CD4-positive, alpha-beta T cell treated with Interleukin-15 for 1 hour (primary cell): ENCODE measurements around the gene MUC22.
"Not testable (repeated sequence)": the region's sequence is repeated elsewhere in the genome, so short reads cannot be mapped to it uniquely, and the experiment has no call there.

Experiments
- DNase-seq: peaks from one replicate; pipeline ENCODE4 v3.0.0-alpha.2; 2020

The MUC22 gene

DNA sequence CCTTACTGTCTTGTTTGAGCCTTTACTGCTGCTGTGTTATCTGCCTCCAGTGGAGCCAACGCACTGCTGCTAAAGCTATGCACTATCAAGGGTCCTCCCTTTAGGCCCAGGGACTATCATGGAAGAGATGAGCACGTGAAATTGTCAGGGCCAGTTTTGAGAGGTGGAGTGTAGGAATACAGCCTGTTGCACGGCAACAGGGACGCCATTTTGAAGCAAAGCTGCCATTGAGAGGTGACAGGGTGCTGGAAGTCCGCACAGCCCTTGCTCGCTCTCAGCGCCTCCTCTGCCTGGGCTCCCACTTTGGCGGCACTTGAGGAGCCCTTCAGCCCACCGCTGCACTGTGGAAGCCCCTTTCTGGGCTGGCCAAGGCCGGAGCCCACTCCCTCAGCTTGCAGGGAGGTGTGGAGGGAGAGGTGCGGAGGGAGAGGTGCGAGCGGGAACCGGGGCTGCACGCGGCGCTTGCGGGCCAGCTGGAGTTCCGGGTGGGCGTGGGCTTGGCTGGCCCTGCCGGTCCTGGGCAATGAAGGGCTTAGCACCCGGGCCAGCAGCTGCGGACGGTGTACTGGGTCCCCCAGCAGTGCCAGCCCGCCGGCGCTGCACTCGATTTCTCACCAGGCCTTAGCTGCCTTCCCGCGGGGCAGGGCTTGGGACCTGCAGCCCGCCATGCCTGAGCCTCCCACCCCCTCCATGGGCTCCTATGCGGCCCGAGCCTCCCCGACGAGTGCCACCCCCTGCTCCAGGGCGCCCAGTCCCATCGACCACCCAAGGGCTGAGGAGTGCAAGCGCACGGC lies 10.0 kb upstream of the MUC22 start:
- DNase-seq, result not testable (repeated sequence)

- DNase-seq, result no peak
Observed at GRCh38 chr6:31001281-31001888, 8.9 kb upstream of the MUC22 start.

DNA sequence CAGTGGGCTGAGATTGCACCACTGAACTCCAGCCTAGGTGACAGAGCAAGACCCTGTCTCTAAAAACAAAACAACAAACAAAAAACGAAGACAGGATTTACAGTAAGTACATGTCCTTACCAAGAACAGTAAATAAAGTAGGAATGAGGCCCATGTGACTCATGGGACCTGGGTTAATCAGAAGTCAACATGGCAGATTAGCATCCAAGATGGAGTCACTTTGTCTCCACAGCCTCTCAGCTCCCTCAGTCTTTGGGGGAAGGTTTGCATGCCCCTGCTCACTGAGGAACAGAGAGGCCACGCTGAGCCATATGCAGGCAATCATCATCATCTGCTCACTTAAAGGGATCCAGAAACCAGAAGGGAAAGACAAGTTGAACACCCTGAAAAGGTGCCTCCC lies 7.8 kb upstream of the MUC22 start:
- DNase-seq, result no peak

DNA sequence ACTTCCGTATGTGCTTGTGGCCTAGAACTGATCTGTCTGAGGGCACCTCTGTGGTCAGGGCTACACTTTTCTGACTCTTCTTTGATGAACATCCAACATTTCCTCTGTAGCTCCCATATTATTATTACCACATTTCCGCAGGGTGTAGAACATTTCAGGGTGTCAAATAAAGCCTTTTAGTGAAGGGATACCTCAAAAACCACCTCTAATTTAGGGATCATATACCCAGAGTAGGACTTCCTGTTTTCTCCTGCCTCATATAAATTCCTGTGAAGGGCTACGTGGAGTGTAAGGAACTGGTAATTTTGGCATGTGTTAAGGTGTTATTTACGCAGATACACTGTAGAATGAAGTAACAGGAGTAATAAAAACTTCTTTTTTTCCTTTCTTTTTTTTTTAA lies 5.5 kb upstream of the MUC22 start:
- DNase-seq, result no peak

DNA sequence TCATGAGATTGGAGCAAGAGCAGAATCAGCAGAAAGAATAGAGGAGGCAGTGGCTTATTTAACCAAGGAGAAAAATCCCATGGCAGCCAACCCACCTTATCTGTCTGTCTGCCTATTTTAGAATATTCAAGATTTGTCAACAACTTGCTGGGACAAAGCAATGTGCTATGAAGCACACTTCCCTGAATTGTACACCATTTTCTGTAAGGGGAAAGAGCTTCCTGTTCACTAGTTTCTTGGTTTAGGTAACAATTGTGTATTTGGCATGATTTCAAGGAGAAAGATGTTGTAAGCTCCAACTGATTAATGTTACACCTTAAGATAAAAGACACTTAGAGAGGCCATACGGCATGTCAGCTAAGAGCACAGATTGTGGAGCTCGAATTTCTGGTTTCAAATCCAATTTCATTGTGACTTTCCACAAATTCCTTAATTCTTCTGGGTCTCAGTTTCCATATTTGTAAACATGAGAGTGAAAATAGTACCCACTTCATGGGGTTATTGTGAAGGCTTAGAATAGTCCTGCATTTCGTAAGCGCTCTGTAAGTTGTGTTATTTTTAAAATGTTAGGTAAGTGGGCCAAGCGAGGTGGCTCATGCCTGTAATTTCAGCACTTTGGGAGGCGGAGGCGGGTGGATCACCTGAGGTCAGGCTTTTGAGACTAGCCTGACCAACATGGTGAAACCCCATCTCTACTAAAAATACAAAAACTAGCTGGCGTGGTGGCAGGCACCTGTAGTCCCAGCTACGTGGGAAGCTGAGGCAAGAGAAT lies 4.8 kb upstream of the MUC22 start:
- no peak for DNase-seq

- DNase-seq, result no peak
Observed at GRCh38 chr6:31007694-31008093, 2.6 kb upstream of the MUC22 start.

DNA sequence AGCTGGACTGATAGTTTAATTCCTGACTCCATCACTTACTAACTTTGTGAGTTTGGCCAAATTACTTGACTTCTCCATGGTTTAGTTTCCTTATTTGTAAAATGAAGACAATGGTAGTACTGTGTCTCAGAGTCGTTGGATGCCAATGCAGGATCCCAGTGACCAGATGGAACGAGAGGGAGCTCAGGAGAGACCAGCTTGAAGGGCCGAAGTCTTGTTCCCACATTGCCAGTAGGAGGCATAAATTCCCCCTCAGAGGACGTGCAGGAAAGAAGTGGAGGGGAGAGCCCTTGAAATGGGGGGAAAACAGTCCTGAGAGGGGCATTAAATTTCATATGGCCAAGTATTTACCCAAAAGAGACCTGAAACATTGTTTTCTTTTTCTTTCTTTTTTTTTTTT lies 2.1 kb upstream of the MUC22 start:
- DNase-seq, result no peak

DNA sequence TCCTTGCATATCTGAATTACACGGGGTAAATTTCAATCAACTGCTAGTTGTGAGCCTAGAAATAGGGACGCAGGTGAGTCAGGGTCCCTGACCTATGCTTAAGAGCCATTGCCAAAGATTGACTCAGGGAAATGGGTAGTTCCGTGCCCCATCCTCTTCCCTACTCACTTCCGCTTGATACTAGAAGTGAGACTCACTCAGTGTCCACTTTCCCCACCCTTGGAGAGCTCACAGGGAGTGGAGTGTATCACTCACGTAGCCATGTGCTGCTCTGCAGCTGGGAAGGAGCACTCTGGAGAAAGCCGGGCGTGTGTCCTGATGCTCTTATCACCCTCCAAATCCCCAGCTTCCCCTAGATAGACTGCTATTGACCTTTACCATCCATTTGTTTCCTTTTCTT lies 543 bp upstream of the MUC22 start:
- DNase-seq, result no peak

- DNase-seq, result no peak
Observed at GRCh38 chr6:31011153-31011552, 879 bp downstream of the MUC22 start.

DNA sequence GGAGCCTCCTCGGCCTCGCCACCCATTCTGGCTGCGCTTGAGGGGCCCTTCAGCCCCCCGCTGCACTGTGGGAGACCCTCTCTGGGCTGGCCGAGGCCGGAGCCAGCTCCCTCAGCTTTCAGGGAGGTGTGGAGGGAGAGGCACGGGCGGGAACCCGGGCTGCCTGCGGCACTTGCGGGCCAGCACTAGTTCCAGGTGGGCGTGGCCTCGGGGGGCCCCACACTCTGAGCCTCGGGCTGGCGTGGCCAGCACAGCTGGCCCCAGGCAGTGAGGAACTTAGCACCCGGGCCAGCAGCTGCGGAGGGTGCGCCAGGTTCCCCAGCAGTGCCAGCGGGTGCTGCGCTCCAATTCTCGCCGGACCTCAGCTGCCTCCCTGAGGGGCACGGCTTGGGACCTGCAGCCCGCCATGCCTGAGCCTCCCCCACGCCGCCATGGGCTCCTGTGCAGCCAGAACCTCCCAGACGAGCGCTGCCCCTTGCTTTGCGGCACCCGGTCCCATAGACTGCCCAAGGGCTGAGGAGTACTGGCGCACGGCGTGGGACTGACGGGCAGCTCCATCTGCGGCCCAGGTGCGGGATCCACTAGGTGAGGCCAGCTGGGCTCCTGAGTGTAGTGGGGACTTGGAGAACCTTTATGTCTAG lies 6.5 kb downstream of the MUC22 start:
- DNase-seq, result no peak

DNA sequence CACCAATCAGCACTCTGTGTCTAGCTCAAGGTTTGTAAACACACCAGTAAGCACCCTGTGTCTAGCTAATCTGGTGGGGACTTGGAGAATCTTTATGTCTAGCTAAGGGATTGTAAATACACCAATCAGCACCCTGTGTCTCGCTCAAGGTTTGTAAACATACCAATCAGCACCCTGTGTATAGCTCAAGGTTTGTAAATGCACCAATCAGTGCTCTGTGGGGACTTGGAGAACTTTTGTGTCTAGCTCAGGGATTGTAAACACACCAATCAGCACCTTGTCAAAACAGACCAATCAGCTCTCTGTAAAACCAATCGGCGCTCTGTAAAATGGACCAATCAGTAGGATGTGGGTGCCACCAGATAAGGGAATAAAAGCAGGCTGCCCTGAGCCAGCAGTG lies 7.2 kb downstream of the MUC22 start:
- not testable (repeated sequence) for DNase-seq

- DNase-seq, result no peak
Observed at GRCh38 chr6:31020057-31020456, 9.8 kb downstream of the MUC22 start.

GRCh38 chr6:31020631-31021255 lies 10.5 kb downstream of the MUC22 start:
- DNase-seq, result not testable (repeated sequence)

- not testable (repeated sequence) for DNase-seq
Observed at GRCh38 chr6:31021705-31022531, 11.6 kb downstream of the MUC22 start.

DNA sequence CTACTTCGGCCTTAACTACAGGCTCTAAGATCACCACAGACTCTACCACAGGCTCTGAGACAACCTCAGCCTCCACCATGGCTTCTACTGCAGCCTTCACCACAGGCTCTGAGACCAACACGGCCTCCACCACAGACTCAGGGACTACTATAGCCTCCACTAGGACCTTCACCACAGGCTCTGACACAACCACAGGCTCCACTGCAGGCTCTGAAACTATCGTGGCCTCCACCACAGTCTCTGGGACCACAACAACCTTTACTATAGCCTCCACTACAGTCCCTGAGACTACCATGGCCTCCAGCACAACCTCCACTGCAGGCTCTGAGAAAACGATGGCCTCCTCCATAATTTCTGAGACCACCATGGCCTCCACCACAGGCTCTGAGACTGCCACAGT lies 15.3 kb downstream of the MUC22 start:
- no peak for DNase-seq

- DNase-seq, result no peak
Observed at GRCh38 chr6:31031095-31031494, 20.8 kb downstream of the MUC22 start.

- no peak for DNase-seq
Observed at GRCh38 chr6:31033075-31033474, 22.8 kb downstream of the MUC22 start.

DNA sequence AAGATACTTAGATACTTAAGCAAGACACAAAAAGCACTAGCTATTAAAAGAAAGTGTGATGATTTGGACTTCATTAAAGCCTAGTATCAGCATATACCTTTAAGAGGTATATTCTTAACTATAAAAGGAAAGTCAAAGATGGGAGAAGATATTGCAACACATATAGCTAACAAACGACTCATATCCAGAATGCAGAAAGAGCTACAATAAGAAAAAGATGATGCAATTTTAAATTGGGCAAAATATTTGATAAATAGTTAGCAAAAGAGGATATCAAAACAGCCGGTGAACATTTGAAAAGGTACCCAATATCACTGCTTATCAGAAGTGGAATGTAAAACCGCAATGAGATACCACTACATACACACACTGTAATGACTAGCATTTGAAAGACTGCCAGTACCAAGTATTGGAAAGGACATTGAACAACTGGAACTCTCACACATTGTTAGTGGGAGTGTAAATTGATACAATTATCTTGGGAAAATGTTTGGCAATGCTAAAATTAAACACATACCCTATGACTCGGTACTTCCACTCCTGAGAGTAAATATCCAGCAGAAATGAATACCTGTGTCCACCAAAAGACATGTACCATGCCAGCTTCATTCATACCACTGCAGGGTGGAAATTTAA lies 25.7 kb downstream of the MUC22 start:
- DNase-seq, result no peak

DNA sequence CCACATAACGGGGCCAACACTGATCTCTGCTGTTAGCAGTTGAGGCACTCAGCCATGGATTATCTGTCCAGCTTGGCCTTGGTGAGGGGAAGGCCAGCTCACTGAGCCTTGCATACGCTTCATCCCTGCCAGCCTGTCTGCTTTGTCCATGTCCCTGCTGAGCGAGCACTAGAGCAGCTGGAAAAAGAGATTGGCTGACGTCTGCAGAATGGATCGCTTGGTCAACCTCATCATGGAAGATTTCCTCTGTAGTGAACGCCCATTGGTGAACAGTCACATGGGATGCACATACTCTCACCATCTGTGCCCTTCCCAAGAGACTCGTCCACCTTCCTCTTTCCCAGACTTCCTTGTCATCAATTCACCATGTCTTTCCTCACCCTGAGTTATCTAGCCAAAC lies 26.9 kb downstream of the MUC22 start:
- DNase-seq, result no peak

GRCh38 chr6:31037682-31038081 lies 27.4 kb downstream of the MUC22 start:
- DNase-seq, result no peak

DNA sequence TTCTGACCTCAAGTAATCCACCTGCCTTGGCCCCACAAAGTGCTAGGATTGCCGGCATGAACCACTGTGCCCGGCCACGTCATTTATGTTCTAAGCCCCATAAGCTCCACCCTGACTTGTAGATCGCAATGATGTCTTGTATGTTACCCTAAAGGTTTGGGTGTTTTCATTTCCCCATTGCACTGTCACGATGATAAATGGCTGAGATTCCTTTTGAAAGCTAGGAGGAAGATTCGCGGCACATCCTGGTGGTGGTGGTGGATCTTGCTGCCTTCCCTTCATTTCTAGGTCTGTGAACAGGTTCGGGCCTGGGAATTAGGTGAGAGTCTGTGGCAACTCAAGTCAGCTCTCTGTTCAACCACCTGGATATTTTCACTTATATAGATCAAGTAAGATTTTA lies 28.3 kb downstream of the MUC22 start:
- DNase-seq, result no peak

DNA sequence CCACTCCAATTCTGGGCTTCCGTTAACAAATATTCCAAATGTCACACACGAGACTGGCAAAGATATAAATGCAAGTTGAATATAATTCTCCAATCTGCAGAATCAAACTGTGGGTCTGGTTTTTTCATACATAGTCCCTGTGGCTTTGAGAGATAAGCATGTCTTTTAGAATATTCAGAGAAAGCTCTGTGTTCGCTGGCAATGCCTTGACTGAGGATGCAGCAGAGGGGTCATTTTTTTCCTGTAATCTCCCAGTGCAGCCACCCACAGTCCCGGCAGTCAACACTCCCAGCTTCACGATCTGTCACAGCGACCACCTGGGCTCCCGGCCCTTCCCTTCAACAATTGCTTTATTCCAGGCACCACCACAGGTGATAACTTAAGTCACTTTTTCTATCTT lies 30.5 kb downstream of the MUC22 start:
- DNase-seq, result no peak
